ENCODE data around the gene CSNK1G3. TPM values are rescaled to one million over a fixed set of nuclear protein-coding genes. Genes with fewer than 3 reads are reported as not detected.
A peak's percentile ranks its signal among the peaks of the same experiment; 100 is the strongest.

Gene CSNK1G3
- total RNA-seq, 2 donors from 2014 or later = 56.2 to 58.5 TPM

- no peak for DNase-seq
Measured at GRCh38 chr5:123645024-123645603, 133.1 kb downstream of the CSNK1G3 start.

GRCh38 chr5:123647066-123647465 lies 135.1 kb downstream of the CSNK1G3 start:
- Mint-ChIP-seq H3K9me3 (peaks cover 0 to 4% of the 10 kb centered on the region in 2 donors), H3K36me3 (ENCODE audit: insufficient read depth in 2 of 2) (no peaks in the 10 kb centered on the region), H3K27ac (no peak overlapping the region), H3K4me1 (ENCODE audit: low read depth) (peaks cover 7% of the 10 kb centered on the region), H3K4me3 (no peak overlapping the region), H3K27me3 (ENCODE audit: low read depth) (peaks cover 38% of the 10 kb centered on the region)
- DNase-seq (no peak), ATAC-seq (replicated peaks in 1 of 2) (no peak)

More at GRCh38 chr5:123645024-123645603, 133.1 kb downstream of the CSNK1G3 start:
- Mint-ChIP-seq H3K9me3 (peaks cover 0 to 4% of the 10 kb centered on the region in 2 donors), H3K27ac (no peak overlapping the region), H3K27me3 (ENCODE audit: low read depth) (peaks cover 47% of the 10 kb centered on the region), H3K36me3 (ENCODE audit: insufficient read depth in 2 of 2) (no peaks in the 10 kb centered on the region), H3K4me1 (ENCODE audit: low read depth) (peaks cover 7% of the 10 kb centered on the region), H3K4me3 (no peak overlapping the region)
- ATAC-seq (replicated peaks in 1 of 2) = peak in 1 of 2 donors; percentile 47

- Mint-ChIP-seq H3K4me3 (no peak overlapping the region), H3K27ac (no peak overlapping the region), H3K27me3 (ENCODE audit: low read depth) (peaks cover 22% of the 10 kb centered on the region), H3K36me3 (ENCODE audit: insufficient read depth in 2 of 2) (no peaks in the 10 kb centered on the region), H3K9me3 (peaks cover 0 to 4% of the 10 kb centered on the region in 2 donors), H3K4me1 (ENCODE audit: low read depth) (no peaks in the 10 kb centered on the region)
- no peak for ATAC-seq (replicated peaks in 1 of 2)
- no peak for DNase-seq
Measured at GRCh38 chr5:123651234-123651633, 139.3 kb downstream of the CSNK1G3 start.

GRCh38 chr5:123659011-123659410 lies 147.0 kb downstream of the CSNK1G3 start:
- ATAC-seq (replicated peaks in 1 of 2) (no peak), DNase-seq (no peak)
- Mint-ChIP-seq H3K4me1 (ENCODE audit: low read depth) (no peaks in the 10 kb centered on the region), H3K36me3 (ENCODE audit: insufficient read depth in 2 of 2) (no peaks in the 10 kb centered on the region), H3K9me3 (no peaks in the 10 kb centered on the region), H3K27me3 (ENCODE audit: low read depth) (peaks cover 22% of the 10 kb centered on the region), H3K27ac (no peak overlapping the region), H3K4me3 (no peak overlapping the region)

- H3K9me3 Mint-ChIP-seq = no peaks in the 10 kb centered on the region
Measured at GRCh38 chr5:123659495-123659894, 147.5 kb downstream of the CSNK1G3 start.

GRCh38 chr5:123664961-123665360 lies 153.0 kb downstream of the CSNK1G3 start:
- H3K27me3 Mint-ChIP-seq (ENCODE audit: low read depth) = peaks cover 18% of the 10 kb centered on the region

More at GRCh38 chr5:123659495-123659894, 147.5 kb downstream of the CSNK1G3 start:
- Mint-ChIP-seq H3K36me3 (ENCODE audit: insufficient read depth in 2 of 2) (no peaks in the 10 kb centered on the region), H3K4me1 (ENCODE audit: low read depth) (no peaks in the 10 kb centered on the region), H3K4me3 (no peak overlapping the region), H3K27ac (no peak overlapping the region), H3K27me3 (ENCODE audit: low read depth) (peaks cover 22% of the 10 kb centered on the region)
- ATAC-seq (replicated peaks in 1 of 2) (no peak), DNase-seq (no peak)

GRCh38 chr5:123665822-123666371 lies 153.9 kb downstream of the CSNK1G3 start:
- H3K9me3 Mint-ChIP-seq = peaks cover 0 to 2% of the 10 kb centered on the region in 2 donors
- no peak for ATAC-seq (replicated peaks in 1 of 2)

More at GRCh38 chr5:123664961-123665360, 153.0 kb downstream of the CSNK1G3 start:
- Mint-ChIP-seq H3K4me1 (ENCODE audit: low read depth) (no peaks in the 10 kb centered on the region), H3K9me3 (peaks cover 0 to 2% of the 10 kb centered on the region in 2 donors), H3K4me3 (no peak overlapping the region), H3K27ac (no peak overlapping the region), H3K36me3 (ENCODE audit: insufficient read depth in 2 of 2) (no peaks in the 10 kb centered on the region)
- DNase-seq (no peak), ATAC-seq (replicated peaks in 1 of 2) (no peak)

More at GRCh38 chr5:123665822-123666371, 153.9 kb downstream of the CSNK1G3 start:
- H3K27me3 Mint-ChIP-seq (ENCODE audit: low read depth) = peaks cover 10% of the 10 kb centered on the region
- H3K36me3 Mint-ChIP-seq (ENCODE audit: insufficient read depth in 2 of 2) = no peaks in the 10 kb centered on the region
- no peak overlapping the region for H3K4me3 Mint-ChIP-seq
- no peak for DNase-seq
- no peaks in the 10 kb centered on the region for H3K4me1 Mint-ChIP-seq (ENCODE audit: low read depth)
- no peak overlapping the region for H3K27ac Mint-ChIP-seq

Other genes with a start within 250 kb of the CSNK1G3 start
- gene CEP120, start 88.8 kb upstream of the CSNK1G3 start, total RNA-seq = 10 to 100 TPM; 56.2 to 60.1 TPM